ENCODE data around the gene CMTM7.

Gene CMTM7

DNA sequence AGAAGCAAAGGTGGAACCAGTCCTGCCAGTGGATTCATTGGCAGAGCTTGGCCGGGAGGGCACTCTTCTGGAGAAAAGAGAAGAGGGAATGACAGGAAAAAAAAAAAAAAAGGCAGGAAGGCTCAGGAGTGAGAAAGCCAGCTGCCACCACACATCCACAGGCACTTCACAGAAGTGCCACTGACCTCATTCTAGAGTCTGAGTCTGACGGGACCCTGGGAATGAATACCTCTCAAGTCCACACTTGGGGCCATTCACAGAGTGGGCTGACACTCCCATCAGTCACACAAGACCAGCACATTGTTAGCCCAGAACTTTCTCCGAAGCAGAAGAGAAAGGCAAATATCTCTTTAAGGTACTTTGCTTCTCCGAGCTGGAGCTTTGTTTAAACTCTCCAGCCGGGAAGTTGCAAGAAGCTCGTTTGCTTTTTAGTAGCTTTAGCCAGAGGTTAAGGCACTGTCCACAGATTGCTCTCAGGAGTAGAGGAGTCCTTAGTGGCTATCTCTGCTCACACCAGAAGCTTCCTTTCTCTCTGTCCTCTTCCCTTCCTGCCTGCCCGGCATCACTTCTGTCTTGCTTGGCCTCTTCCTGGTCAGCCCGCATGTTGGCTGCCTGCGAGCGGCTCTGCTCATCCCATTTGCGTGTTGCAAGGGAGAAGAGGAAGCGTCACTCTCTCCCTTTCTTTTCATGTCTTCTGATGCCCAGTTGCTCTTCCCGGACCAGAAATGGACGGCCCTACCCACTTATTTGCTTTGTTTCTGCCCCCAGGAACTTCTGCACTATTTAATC lies 57.2 kb downstream of the CMTM7 start:
- no peak overlapping the region for H3K9ac ChIP-seq (ENCODE audit: low read length in 5 of 5)
- H3K36me3 ChIP-seq (ENCODE audit: control insufficient read depth in 5 of 5, insufficient read depth in 5 of 5, low read length in 5 of 5): peaks cover 0 to 22% (median 17%) of the 10 kb centered on the region in 5 donors
- H3K27ac ChIP-seq (ENCODE audit: low read depth, low read length): no peak overlapping the region

DNA sequence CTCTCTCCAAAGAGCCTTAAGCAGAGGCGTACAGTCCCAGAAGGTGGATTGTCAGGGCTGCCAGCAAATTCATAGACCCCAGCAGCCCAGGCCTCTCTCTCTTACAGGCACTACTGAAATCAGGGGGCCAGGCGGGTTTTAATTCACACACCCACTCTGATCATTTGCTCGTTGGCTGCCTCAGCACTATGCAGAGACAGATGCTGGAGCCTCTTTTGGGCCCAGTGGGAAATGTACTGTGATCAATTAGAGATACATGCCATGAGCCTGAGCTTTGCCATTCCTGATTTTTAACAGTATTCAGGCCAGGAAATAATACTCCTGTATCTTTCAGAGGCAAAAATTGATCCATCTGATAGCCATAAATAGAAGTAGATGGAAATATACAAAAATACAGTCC lies 58.0 kb downstream of the CMTM7 start:
- no peaks in the 10 kb centered on the region for H3K27me3 ChIP-seq (ENCODE audit: control insufficient read depth in 5 of 5, insufficient read depth in 4 of 5, low read length in 5 of 5)
- no peaks in the 10 kb centered on the region for H3K9me3 ChIP-seq (ENCODE audit: control insufficient read depth in 5 of 5, low read length in 5 of 5)
- no peak overlapping the region for H3K9ac ChIP-seq (ENCODE audit: low read length in 5 of 5)

More for the DNA sequence above, 57.2 kb downstream of the CMTM7 start:
- no peaks in the 10 kb centered on the region for H3K9me3 ChIP-seq (ENCODE audit: control insufficient read depth in 5 of 5, low read length in 5 of 5)
- no peaks in the 10 kb centered on the region for H3K27me3 ChIP-seq (ENCODE audit: control insufficient read depth in 5 of 5, insufficient read depth in 4 of 5, low read length in 5 of 5)
- no peak overlapping the region for H3K4me3 ChIP-seq (ENCODE audit: low read depth in 1 of 5, low read length in 5 of 5)
- no peaks in the 10 kb centered on the region for H3K4me1 ChIP-seq (ENCODE audit: control insufficient read depth in 5 of 5, insufficient read depth in 5 of 5, low read length in 5 of 5)

DNA sequence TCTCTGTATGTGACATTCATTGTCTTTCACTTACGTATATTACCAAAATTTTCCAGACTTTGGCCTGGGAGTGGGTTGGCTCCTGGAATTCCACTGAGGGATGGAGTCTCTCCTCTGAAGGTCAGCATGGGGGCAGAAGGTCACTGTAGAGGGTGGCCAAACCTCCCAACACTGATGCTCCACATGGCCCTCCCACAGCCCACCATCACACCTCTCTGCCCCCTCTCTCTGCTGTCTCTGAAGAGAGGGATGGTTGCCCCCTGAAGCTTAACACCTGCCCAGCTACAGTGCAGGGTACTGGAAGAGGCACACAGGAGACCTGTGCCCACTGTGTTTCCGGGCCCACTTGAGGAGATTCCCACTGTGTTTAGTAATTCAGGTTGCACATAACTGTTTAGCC lies 58.8 kb downstream of the CMTM7 start:
- Histone ChIP-seq H3K9me3 (ENCODE audit: control insufficient read depth in 5 of 5, low read length in 5 of 5) (no peaks in the 10 kb centered on the region), H3K36me3 (ENCODE audit: control insufficient read depth in 5 of 5, insufficient read depth in 5 of 5, low read length in 5 of 5) (peaks cover 0 to 36% (median 25%) of the 10 kb centered on the region in 5 donors), H3K4me1 (ENCODE audit: control insufficient read depth in 5 of 5, insufficient read depth in 5 of 5, low read length in 5 of 5) (no peaks in the 10 kb centered on the region), H3K27ac (ENCODE audit: low read depth, low read length) (no peak overlapping the region), H3K27me3 (ENCODE audit: control insufficient read depth in 5 of 5, insufficient read depth in 4 of 5, low read length in 5 of 5) (no peaks in the 10 kb centered on the region), H3K4me3 (ENCODE audit: low read depth in 1 of 5, low read length in 5 of 5) (no peak overlapping the region), H3K9ac (ENCODE audit: low read length in 5 of 5) (no peak overlapping the region)

More for the DNA sequence above, 58.0 kb downstream of the CMTM7 start:
- Histone ChIP-seq H3K4me1 (ENCODE audit: control insufficient read depth in 5 of 5, insufficient read depth in 5 of 5, low read length in 5 of 5) (no peaks in the 10 kb centered on the region), H3K27ac (ENCODE audit: low read depth, low read length) (no peak overlapping the region), H3K36me3 (ENCODE audit: control insufficient read depth in 5 of 5, insufficient read depth in 5 of 5, low read length in 5 of 5) (peaks cover 0 to 30% (median 21%) of the 10 kb centered on the region in 5 donors), H3K4me3 (ENCODE audit: low read depth in 1 of 5, low read length in 5 of 5) (no peak overlapping the region)

DNA sequence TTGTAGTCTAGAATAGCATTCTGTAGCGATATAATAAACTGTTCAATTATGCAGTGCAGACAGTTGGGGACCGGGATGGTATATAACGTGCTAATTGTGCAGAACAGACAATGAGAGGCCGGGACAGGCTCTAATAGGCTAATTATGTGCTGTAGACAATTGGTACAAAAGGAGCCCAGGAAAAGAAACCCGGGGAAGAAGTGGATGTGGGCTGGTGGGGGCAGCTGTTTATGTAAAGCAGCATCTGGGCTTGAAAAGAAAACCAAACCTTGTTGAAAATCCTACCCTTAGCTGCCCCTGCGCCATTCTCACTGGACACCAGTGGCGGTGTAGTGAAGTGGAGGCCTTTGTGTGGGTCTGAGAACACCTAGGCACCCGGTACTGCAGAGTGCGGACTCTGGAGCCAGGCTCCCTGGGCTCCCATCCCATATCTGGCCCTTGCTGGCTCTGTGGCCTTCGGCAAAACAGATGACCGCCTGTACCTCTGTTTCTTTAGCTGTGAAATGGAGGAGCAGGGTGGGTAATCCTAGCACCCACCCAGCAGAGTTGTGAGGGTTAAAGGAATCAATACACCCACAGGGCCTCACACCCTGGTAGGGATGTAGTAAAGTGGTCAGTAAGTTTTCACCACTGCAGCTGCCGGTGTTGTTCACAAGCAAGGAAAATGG lies 59.5 kb downstream of the CMTM7 start:
- no peaks in the 10 kb centered on the region for H3K27me3 ChIP-seq (ENCODE audit: control insufficient read depth in 5 of 5, insufficient read depth in 4 of 5, low read length in 5 of 5)
- no peaks in the 10 kb centered on the region for H3K4me1 ChIP-seq (ENCODE audit: control insufficient read depth in 5 of 5, insufficient read depth in 5 of 5, low read length in 5 of 5)
- H3K9ac ChIP-seq (ENCODE audit: low read length in 5 of 5): no peak overlapping the region
- H3K27ac ChIP-seq (ENCODE audit: low read depth, low read length): no peak overlapping the region
- peaks cover 0 to 42% (median 25%) of the 10 kb centered on the region in 5 donors for H3K36me3 ChIP-seq (ENCODE audit: control insufficient read depth in 5 of 5, insufficient read depth in 5 of 5, low read length in 5 of 5)
- no peaks in the 10 kb centered on the region for H3K9me3 ChIP-seq (ENCODE audit: control insufficient read depth in 5 of 5, low read length in 5 of 5)
- H3K4me3 ChIP-seq (ENCODE audit: low read depth in 1 of 5, low read length in 5 of 5): no peak overlapping the region

DNA sequence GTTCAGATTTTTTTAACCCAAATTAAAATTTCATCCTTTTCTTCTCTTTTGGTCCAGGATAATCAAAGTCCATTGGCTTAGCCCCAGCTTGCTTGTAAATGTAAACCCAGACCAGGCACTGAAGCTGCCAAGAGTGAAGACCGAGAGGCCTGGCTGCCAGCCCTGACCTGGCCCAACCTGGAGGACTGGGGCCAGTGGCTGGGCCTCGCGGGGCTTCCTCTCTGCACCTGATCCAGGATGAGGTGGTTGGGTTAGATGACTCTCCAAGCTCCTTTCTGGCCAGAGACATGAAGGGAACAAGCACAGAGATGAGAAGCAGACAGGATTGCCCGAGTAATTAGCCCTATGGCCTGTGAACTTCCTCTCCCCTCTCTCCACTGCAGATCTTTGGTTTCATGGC lies 60.4 kb downstream of the CMTM7 start:
- H3K9ac ChIP-seq (ENCODE audit: low read length in 5 of 5): no peak overlapping the region
- H3K4me1 ChIP-seq (ENCODE audit: control insufficient read depth in 5 of 5, insufficient read depth in 5 of 5, low read length in 5 of 5): no peaks in the 10 kb centered on the region
- H3K27ac ChIP-seq (ENCODE audit: low read depth, low read length): no peak overlapping the region
- H3K36me3 ChIP-seq (ENCODE audit: control insufficient read depth in 5 of 5, insufficient read depth in 5 of 5, low read length in 5 of 5): peaks cover 0 to 46% (median 25%) of the 10 kb centered on the region in 5 donors
- H3K4me3 ChIP-seq (ENCODE audit: low read depth in 1 of 5, low read length in 5 of 5): no peak overlapping the region
- no peaks in the 10 kb centered on the region for H3K9me3 ChIP-seq (ENCODE audit: control insufficient read depth in 5 of 5, low read length in 5 of 5)
- H3K27me3 ChIP-seq (ENCODE audit: control insufficient read depth in 5 of 5, insufficient read depth in 4 of 5, low read length in 5 of 5): no peaks in the 10 kb centered on the region

DNA sequence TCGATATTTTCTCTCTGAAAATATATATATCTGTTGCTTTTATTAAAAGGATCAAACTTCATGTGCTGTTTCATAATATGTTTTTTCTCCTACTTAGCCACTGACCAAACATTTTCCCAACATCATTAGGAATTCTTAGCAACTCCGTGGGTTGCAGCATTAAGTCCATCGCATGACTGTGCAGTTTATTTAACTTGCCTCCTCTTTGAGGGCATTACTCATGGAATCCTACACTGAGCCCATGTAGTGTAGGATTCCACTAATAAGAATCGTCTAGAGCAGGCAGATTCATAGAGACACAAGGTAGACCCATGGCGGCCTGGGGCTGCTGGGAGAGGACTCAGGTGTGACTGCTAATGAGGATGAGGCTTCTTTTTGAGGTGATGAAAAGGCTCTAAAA lies 61.7 kb downstream of the CMTM7 start:
- peaks cover 0 to 46% (median 25%) of the 10 kb centered on the region in 5 donors for H3K36me3 ChIP-seq (ENCODE audit: control insufficient read depth in 5 of 5, insufficient read depth in 5 of 5, low read length in 5 of 5)
- no peak overlapping the region for H3K27ac ChIP-seq (ENCODE audit: low read depth, low read length)
- no peaks in the 10 kb centered on the region for H3K9me3 ChIP-seq (ENCODE audit: control insufficient read depth in 5 of 5, low read length in 5 of 5)
- peaks cover 0 to 9% (median 3%) of the 10 kb centered on the region in 5 donors for H3K4me1 ChIP-seq (ENCODE audit: control insufficient read depth in 5 of 5, insufficient read depth in 5 of 5, low read length in 5 of 5)
- H3K4me3 ChIP-seq (ENCODE audit: low read depth in 1 of 5, low read length in 5 of 5): no peak overlapping the region
- H3K9ac ChIP-seq (ENCODE audit: low read length in 5 of 5): no peak overlapping the region
- H3K27me3 ChIP-seq (ENCODE audit: control insufficient read depth in 5 of 5, insufficient read depth in 4 of 5, low read length in 5 of 5): no peaks in the 10 kb centered on the region

DNA sequence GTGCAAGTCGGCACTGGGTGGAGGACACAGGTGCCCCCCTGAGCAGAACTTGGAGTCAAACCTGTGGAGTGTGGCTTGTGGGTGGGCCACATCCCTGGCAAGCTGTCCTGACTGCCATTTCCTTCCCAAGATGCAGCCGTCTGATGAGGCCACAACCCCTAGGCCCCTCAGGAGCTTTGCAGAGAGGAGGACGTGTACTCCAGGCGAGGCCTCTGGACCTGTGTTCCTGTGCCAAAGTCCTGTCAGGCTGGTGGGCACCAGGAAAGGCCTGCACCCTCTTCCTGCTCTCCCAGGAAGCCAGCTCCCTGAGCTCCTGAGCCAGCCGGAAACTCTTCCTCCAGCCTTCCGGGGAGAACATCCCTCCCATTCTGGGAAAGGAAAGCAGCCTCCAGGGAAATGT lies 62.5 kb downstream of the CMTM7 start:
- H3K4me3 ChIP-seq (ENCODE audit: low read depth in 1 of 5, low read length in 5 of 5): no peak overlapping the region

DNA sequence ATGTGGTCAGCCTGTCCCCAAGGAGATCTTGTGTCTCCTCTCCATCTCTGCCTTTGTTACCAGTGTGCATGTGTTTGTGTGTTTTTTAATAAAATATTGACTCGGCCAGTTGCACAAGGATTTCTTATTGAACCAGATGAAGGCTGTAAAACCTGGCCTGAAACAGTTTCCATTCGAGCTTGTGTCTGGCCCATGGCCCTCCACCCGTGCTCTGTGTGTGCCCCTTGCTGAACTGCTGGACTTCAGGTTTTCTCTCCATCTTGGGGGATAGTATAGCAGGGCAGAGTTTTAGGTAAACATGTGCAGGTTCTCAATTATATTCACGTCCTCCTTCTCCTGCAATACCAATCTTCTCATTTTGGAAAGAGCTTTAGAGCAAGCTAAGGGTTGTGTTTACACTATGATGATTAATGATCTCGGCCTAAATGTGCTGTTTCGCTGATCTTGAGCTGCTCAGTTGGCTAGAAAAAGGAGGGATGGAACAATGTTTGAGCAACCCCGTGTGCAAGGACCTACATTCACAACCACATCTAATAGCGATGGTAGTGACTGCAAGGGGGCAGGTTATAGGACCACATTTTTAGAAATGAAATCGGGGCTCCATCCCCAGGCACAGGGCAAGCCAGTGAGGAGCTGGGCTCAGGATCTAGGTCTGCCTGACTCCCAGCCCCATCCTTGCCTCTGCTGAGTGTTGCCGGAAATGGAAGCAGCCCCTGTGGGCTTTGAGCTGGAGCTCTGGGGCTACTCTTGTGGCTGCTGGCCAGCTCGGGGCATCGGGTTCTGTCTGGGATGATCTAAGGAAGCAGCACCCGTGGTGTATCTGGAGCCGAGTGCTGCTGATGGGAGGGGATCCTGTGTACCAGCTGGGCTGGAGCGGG lies 63.3 kb downstream of the CMTM7 start:
- peaks cover 0 to 10% (median 3%) of the 10 kb centered on the region in 5 donors for H3K4me1 ChIP-seq (ENCODE audit: control insufficient read depth in 5 of 5, insufficient read depth in 5 of 5, low read length in 5 of 5)
- H3K27me3 ChIP-seq (ENCODE audit: control insufficient read depth in 5 of 5, insufficient read depth in 4 of 5, low read length in 5 of 5): no peaks in the 10 kb centered on the region
- no peak overlapping the region for H3K27ac ChIP-seq (ENCODE audit: low read depth, low read length)
- no peaks in the 10 kb centered on the region for H3K9me3 ChIP-seq (ENCODE audit: control insufficient read depth in 5 of 5, low read length in 5 of 5)
- peaks cover 0 to 46% (median 19%) of the 10 kb centered on the region in 5 donors for H3K36me3 ChIP-seq (ENCODE audit: control insufficient read depth in 5 of 5, insufficient read depth in 5 of 5, low read length in 5 of 5)
- H3K4me3 ChIP-seq (ENCODE audit: low read depth in 1 of 5, low read length in 5 of 5): no peak overlapping the region
- no peak overlapping the region for H3K9ac ChIP-seq (ENCODE audit: low read length in 5 of 5)

More for the DNA sequence above, 62.5 kb downstream of the CMTM7 start:
- no peak overlapping the region for H3K27ac ChIP-seq (ENCODE audit: low read depth, low read length)
- H3K4me1 ChIP-seq (ENCODE audit: control insufficient read depth in 5 of 5, insufficient read depth in 5 of 5, low read length in 5 of 5): peaks cover 0 to 10% (median 3%) of the 10 kb centered on the region in 5 donors
- no peak overlapping the region for H3K9ac ChIP-seq (ENCODE audit: low read length in 5 of 5)
- no peaks in the 10 kb centered on the region for H3K27me3 ChIP-seq (ENCODE audit: control insufficient read depth in 5 of 5, insufficient read depth in 4 of 5, low read length in 5 of 5)
- peaks cover 0 to 46% (median 19%) of the 10 kb centered on the region in 5 donors for H3K36me3 ChIP-seq (ENCODE audit: control insufficient read depth in 5 of 5, insufficient read depth in 5 of 5, low read length in 5 of 5)
- no peaks in the 10 kb centered on the region for H3K9me3 ChIP-seq (ENCODE audit: control insufficient read depth in 5 of 5, low read length in 5 of 5)

DNA sequence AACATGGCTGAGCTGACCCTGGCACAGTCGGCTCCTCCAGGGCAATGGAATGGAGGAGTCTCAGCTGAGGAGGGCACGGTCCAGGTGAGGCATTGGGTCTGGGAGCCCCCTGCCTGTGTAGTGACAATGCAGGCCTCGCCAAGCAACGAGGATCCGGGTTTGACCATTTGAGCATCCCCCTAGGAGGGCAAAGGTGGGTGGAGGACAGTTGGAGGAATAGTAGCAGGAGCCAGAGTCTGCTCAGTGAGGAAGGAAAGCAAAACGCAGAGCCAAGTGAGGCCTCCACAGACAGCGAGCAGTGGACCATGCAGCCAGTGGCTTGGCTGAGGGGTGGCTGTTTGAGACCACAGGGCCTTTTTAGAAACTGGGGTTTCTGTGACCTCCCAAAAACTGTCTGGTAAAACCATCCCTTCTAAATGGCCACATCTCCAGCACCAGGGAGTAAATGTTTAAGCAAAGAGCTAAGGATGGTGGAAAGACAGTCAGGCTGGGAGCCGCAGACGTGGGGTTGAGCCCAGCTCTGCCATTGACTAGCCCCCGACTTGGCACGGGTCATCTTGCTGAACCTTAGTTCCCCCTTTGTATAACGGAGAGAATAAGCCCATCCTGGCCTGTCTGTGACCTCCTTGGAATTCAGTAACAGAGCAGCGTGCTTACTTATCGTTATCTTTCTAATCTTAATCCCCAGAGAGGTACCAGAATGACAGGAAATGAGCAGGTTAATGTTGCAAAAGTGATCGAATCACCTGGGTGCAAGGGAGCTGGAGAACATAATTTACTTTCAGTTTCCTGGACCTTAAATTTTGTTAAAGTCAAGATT lies 64.2 kb downstream of the CMTM7 start:
- no peak overlapping the region for H3K4me3 ChIP-seq (ENCODE audit: low read depth in 1 of 5, low read length in 5 of 5)
- H3K27me3 ChIP-seq (ENCODE audit: control insufficient read depth in 5 of 5, insufficient read depth in 4 of 5, low read length in 5 of 5): no peaks in the 10 kb centered on the region
- no peak overlapping the region for H3K9ac ChIP-seq (ENCODE audit: low read length in 5 of 5)
- peaks cover 0 to 40% (median 19%) of the 10 kb centered on the region in 5 donors for H3K36me3 ChIP-seq (ENCODE audit: control insufficient read depth in 5 of 5, insufficient read depth in 5 of 5, low read length in 5 of 5)
- peaks cover 0 to 12% (median 3%) of the 10 kb centered on the region in 5 donors for H3K4me1 ChIP-seq (ENCODE audit: control insufficient read depth in 5 of 5, insufficient read depth in 5 of 5, low read length in 5 of 5)
- no peaks in the 10 kb centered on the region for H3K9me3 ChIP-seq (ENCODE audit: control insufficient read depth in 5 of 5, low read length in 5 of 5)
- no peak overlapping the region for H3K27ac ChIP-seq (ENCODE audit: low read depth, low read length)

Measured in subcutaneous abdominal adipose tissue (tissue), 5 donors.